ENCODE results near the gene MRPL36. TPM values are rescaled to one million over a fixed set of nuclear protein-coding genes. Genes with fewer than 3 reads are reported as not detected.

The MRPL36 gene
- total and polyA plus RNA-seq, 12 donors = 43.4 to 126 (median 49.8) TPM

GRCh38 chr5:1803192-1803591, 3.6 kb upstream of the MRPL36 start:
- intact Hi-C loops (cut with DNase I) = loop anchor here in 5 of 10 donors (5.0 to 10.0 kb wide), 4 partner anchors 79 to 144 kb away; partner anchors contain the start of gene IRX4 (in 4 of the 5)
- no peaks in the 10 kb centered on the region for H3K27me3 ChIP-seq
- peaks cover 0 to 65% (median 27%) of the 10 kb centered on the region in 9 donors for H3K36me3 ChIP-seq
- no peak overlapping the region for H3K4me3 ChIP-seq
- DNase-seq = no peak
- WGBS, 2 donors = 87 to 90% methylated on average over 1 of the region's 1 CpG
- H3K4me1 ChIP-seq = peaks cover 4 to 58% (median 39%) of the 10 kb centered on the region in 9 donors
- H3K27ac ChIP-seq = no peak overlapping the region
- H3K9me3 ChIP-seq = no peaks in the 10 kb centered on the region
- no peak for ATAC-seq
- TF ChIP-seq, protein P1, sequence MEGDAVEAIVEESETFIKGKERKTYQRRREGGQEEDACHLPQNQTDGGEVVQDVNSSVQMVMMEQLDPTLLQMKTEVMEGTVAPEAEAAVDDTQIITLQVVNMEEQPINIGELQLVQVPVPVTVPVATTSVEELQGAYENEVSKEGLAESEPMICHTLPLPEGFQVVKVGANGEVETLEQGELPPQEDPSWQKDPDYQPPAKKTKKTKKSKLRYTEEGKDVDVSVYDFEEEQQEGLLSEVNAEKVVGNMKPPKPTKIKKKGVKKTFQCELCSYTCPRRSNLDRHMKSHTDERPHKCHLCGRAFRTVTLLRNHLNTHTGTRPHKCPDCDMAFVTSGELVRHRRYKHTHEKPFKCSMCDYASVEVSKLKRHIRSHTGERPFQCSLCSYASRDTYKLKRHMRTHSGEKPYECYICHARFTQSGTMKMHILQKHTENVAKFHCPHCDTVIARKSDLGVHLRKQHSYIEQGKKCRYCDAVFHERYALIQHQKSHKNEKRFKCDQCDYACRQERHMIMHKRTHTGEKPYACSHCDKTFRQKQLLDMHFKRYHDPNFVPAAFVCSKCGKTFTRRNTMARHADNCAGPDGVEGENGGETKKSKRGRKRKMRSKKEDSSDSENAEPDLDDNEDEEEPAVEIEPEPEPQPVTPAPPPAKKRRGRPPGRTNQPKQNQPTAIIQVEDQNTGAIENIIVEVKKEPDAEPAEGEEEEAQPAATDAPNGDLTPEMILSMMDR (IDR thresholded peaks at IDR 0.05) = no peak

- ATAC-seq = no peak
Observed at GRCh38 chr5:1801967-1802295, 2.3 kb upstream of the MRPL36 start.

DNA sequence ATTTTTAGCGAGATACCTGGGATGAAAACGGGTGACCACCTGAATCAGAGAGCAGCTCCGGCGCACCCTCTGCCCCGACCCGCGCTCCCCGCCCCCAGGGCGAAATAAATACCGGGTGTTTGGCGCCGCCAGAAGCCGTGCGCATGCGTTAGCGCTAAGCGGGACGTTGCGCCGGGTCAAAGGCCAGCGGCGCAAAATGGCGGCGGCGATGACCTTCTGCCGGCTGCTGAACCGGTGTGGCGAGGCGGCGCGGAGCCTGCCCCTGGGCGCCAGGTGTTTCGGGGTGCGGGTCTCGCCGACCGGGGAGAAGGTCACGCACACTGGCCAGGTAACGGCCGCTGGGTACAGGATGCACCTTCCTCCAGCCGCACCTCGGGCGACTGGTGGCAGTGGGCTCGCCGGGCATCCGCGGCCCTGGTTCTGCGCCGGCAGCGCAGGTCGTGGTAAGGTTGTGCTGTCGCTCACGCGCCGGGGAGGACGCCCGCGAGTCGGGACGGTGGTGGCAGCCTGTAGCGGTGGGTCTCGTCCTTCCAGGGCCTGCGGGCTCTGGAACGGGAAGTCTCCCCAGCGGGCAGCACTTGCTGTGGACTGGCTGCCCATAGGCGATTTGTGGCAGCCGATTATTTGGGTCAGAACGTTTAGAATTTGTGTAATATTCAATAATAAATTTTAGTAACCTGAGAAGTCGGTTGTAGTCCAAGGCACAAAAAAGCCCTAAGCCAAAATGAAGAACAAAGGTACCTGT, 1.8 kb upstream of the MRPL36 start, which contains the start of gene NDUFS6:
Gene NDUFS6, plus strand, starts transcription at position 186 of the 745 bp plus-strand sequence. Its CDS starts 11 bp downstream, at position 197.
- peak; percentile 77 to 85 for DNase-seq
- WGBS, 2 donors = 0 to 1% methylated on average over 68 to 69 of the region's 69 CpGs
- peaks cover 0 to 65% (median 12%) of the 10 kb centered on the region in 9 donors for H3K36me3 ChIP-seq
- peak; percentile 68 to 87 (median 82) for ATAC-seq
- H3K27ac ChIP-seq = peak within 1 kb of the TSS; percentile 60 to 98 (median 92)
- H3K4me1 ChIP-seq = peaks cover 4 to 70% (median 39%) of the 10 kb centered on the region in 9 donors
- H3K9me3 ChIP-seq = no peaks in the 10 kb centered on the region
- intact Hi-C loops (cut with DNase I) = loop anchor here in 5 of 10 donors (5.0 to 10.0 kb wide), 4 partner anchors 81 to 146 kb away; partner anchors contain the start of gene IRX4 (in 4 of the 5)
- TF ChIP-seq, protein P1 (IDR thresholded peaks at IDR 0.05) = peak in 1 of 9 donors; percentile 7
- peak within 1 kb of the TSS; percentile 75 to 100 (median 92) for H3K4me3 ChIP-seq
- H3K27me3 ChIP-seq = no peaks in the 10 kb centered on the region

More at GRCh38 chr5:1801967-1802295, 2.3 kb upstream of the MRPL36 start:
- Histone ChIP-seq H3K36me3 (peaks cover 0 to 65% (median 15%) of the 10 kb centered on the region in 9 donors), H3K4me1 (peaks cover 4 to 70% (median 39%) of the 10 kb centered on the region in 9 donors), H3K4me3 (peak overlapping the region; percentile 75 to 100 (median 92)), H3K9me3 (no peaks in the 10 kb centered on the region), H3K27me3 (no peaks in the 10 kb centered on the region), H3K27ac (peak overlapping the region in 9 of 10 donors; percentile 84 to 98 (median 92))
- TF ChIP-seq, protein P1 (IDR thresholded peaks at IDR 0.05) = no peak
- intact Hi-C loops (cut with DNase I) = loop anchor here in 5 of 10 donors (5.0 to 10.0 kb wide), 4 partner anchors 80 to 145 kb away; partner anchors contain the start of gene IRX4 (in 4 of the 5)
- WGBS, 2 donors = 13% methylated on average over 7 of the region's 7 CpGs
- DNase-seq = no peak

DNA sequence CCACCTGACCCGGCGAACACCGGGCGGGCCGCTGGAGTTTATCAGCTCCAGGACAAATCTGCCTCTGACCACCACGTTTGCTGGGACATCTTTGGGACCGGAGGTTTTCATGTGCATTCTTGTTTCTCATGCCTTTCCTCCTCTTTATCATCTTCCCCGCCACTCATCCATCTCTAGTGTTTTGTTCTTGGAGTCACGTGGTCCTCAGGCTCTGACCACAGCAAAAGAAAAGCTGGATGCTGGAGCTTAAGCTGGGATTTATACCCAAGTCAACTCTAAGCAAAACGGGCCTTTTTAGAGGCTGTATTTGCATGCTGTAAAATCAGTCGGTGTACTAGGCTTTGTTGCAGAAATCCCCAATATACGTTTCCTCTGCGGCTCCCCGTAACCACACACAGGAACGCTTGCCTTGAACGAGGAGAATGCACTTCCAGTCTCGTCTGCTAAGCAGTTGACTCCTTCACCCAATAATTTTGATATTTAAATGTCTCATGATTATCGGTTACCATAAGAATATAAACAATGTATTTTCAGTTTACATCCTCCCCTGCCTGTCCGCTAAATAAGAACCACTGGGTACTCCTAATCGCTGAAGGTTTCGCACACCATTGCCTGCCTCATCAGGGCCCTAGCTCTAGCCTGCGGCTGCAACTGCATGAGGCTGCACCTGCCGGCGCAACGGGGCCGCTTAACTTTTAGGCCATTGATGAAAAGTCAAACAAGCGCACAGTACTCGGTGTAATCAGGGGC, 1.0 kb upstream of the MRPL36 start:
- Histone ChIP-seq H3K27me3 (no peaks in the 10 kb centered on the region), H3K27ac (peak overlapping the region; percentile 60 to 98 (median 92)), H3K36me3 (peaks cover 0 to 63% (median 6%) of the 10 kb centered on the region in 9 donors), H3K4me3 (peak overlapping the region; percentile 75 to 100 (median 92)), H3K4me1 (peaks cover 4 to 69% (median 39%) of the 10 kb centered on the region in 9 donors), H3K9me3 (no peaks in the 10 kb centered on the region)
- TF ChIP-seq, protein P1 (IDR thresholded peaks at IDR 0.05) = peak in 1 of 9 donors; percentile 9
- 2 to 3% methylated on average over 28 of the region's 28 CpGs for WGBS, 2 donors
- DNase-seq = no peak
- ATAC-seq = peak; percentile 12 to 61 (median 45)
- intact Hi-C loops (cut with DNase I) = loop anchor here in 5 of 10 donors (5.0 to 10.0 kb wide), 4 partner anchors 82 to 147 kb away; partner anchors contain the start of gene IRX4 (in 4 of the 5)

All from heart right ventricle (tissue), 16 donors.